ENCODE data around the gene RPS6KL1.

RPS6KL1 gene

GRCh38 chr14:74954947-74955228, 31.8 kb upstream of the RPS6KL1 start:
- POLR2A ChIA-PET: interaction anchor here (1.0 to 1.6 kb wide), 6 partner anchors 10 to 114 kb away, joined by 3 to 6 read pairs (median 4); partner anchors contain the start of genes ACYP1, EIF2B2 and ZC2HC1C

More at GRCh38 chr14:74954947-74955228, 31.8 kb upstream of the RPS6KL1 start:
- TF ChIP-seq ZNF473 (tag by site-specific recombination; IDR thresholded peaks at IDR 0.05): no peak
- peak; percentile 71 for TF ChIP-seq PATZ1 (tag by site-specific recombination; IDR thresholded peaks at IDR 0.05)
- no peak for TF ChIP-seq ZNF354C (tag by site-specific recombination; IDR thresholded peaks at IDR 0.05; ENCODE audit: borderline replicate concordance, low read depth)
- TF ChIP-seq ZNF112 (tag by site-specific recombination; IDR thresholded peaks at IDR 0.05): no peak
- no peak for TF ChIP-seq PRDM10 (tag by site-specific recombination; IDR thresholded peaks at IDR 0.05)
- peak; percentile 82 for TF ChIP-seq ZNF398 (tag by site-specific recombination; IDR thresholded peaks at IDR 0.05)
- peak; percentile 65 for TF ChIP-seq ZNF341 (tag by site-specific recombination; IDR thresholded peaks at IDR 0.05; ENCODE audit: low read depth)
- TF ChIP-seq PRDM2 (tag by site-specific recombination; IDR thresholded peaks at IDR 0.05; ENCODE audit: borderline replicate concordance): no peak
- H3K4me1 ChIP-seq (ENCODE audit: control insufficient read depth, insufficient read depth, low read length): peaks cover 24% of the 10 kb centered on the region
- peak overlapping the region; percentile 29 for H3K4me3 ChIP-seq (ENCODE audit: low read depth, low read length)
- peaks cover 0 to 29% of the 10 kb centered on the region in 2 experiments; a peak in 1 of 3 replicates for H3K36me3 ChIP-seq (ENCODE audit: control insufficient read depth in 2 of 2, insufficient read depth in 1 of 2, low read length in 2 of 2)
- H3K9me3 ChIP-seq (ENCODE audit: control insufficient read depth, insufficient read depth, low read depth, low read length): no peaks in the 10 kb centered on the region
- H3K27ac ChIP-seq (ENCODE audit: extremely low read depth, low read depth, low read length): no peak overlapping the region; the same call in 1 of the 2 replicates
- CTCF ChIA-PET: interaction anchor here (1.0 to 3.0 kb wide), 4 partner anchors 9 to 134 kb away, joined by 4 to 15 read pairs (median 8); no protein-coding TSS in a partner anchor
